ENCODE results near the gene ZC3H18.

The ZC3H18 gene

GRCh38 chr16:88645941-88646340, 75.7 kb downstream of the ZC3H18 start:
- DNase-seq = no peak

- DNase-seq = no peak
Measured at GRCh38 chr16:88646345-88647034, 76.3 kb downstream of the ZC3H18 start.

DNA sequence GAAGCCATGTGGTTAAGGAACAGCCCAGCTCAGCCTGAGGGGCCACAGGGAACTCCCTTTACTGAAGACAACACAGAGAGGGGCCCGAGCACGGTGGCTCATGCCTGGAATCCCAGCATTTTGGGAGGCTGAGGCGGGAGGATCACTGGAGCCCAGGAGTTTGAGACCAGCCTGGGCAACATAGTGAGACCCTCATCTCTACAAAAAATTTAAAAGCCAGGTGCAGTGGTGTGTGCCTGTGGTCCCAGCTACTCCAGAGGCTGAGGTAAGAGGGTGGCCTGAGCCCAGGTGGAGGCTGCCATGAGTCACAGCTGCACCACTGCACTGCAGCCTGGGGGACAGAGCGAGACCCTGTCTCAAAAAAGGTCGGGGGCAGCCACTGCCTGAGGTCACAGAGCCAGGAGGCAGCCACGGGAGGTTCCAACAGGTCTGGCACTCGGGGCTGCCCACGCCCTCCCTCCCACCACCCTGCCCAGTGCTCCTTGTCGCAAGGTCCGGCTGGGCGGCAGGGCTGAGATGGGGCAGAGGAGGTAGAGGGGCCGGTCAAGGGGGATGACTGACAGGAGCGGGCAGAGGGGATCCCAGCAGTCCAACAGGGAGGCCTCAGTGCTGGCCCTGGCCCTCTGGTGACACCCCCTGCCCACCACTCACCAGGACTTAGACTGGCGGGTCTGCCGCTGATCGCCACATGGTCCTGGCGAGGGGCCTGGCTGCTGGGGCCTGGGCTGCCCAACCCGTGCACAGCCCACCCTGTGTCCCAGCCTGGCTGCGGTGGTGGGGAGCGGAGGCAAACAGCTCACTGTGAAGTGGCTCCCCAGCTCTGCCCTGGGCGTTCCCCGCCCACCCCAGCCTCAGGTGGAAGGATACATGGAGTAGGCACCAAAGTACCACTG, 77.2 kb downstream of the ZC3H18 start:
- no peak for DNase-seq

DNA sequence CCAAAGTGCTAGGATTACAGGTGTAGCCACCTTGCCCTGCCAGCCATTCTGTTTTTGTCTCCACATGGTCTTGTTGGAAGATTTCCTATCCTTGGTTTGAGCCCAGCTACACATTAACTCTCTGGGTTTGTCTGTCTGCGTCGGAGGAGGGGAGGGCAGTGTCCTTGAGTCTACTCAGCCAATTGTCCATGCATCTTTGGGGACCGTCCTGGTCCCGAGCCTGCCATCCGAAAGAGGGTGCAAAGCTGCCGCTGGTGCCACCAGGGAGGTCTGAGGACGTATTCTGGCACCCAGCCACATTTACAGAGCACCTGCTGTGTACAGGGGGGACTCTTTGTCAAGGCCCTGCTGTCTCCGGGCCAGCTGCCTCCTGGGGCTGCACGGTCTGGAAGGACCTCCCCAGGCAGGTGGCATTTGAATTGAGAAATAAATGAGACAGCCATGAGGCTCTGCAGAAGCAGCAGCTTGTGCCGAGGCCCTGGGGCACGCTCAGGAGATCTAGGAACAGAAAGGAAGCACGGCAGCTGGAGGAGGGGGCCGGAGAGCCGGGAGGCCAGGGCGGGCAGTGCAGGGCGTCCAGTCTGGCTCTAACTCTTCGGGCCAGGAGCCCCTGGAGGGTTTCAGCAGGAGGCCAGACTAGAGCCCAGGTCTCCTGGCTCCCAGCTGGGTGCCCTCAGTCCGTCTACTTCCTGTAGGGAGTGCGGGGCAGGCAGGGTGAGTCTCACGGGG, 79.2 kb downstream of the ZC3H18 start:
- DNase-seq = peak; percentile 63 to 84

DNA sequence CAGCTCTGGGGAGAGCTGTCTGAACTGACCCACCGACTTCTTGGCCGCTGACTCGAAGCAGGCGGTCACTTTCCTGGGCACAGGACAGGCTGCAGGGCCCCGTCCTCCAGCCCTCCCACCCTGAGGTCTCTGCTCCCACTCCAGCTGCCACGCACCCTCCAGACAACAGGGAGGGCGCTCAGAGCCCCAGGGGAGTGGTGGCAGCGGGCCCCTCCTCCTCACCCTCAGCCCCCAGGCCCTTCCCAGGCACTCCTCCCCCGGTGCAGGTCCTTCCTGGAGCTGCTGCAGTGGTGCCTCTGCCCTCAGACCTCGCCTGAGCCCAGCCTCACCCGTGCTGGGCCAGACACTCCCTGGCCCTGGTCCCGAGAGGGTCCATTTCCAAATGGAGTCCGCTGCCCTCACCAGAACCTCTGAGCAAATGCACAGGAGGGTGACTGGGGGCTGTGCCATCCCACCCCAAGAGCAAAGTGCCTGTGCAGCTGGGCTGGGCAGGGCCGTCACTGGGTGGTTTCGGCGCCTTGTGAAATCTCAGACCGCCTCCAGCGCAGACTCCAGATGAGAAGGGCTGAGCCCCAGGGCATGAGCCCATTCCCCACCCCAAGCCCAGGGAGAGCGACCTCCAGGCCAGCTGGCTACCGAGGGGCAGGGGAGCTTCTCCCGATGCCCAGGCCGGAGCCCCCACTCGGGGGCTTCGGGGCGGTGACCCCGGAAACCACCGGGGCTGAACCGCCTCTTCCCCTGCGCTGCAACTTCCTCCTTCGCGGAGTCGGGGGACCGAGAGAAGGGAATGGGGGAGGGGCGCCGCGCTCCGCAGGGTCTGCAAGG, 79.9 kb downstream of the ZC3H18 start:
- peak in 1 of 2 experiments; percentile 23 for DNase-seq

DNA sequence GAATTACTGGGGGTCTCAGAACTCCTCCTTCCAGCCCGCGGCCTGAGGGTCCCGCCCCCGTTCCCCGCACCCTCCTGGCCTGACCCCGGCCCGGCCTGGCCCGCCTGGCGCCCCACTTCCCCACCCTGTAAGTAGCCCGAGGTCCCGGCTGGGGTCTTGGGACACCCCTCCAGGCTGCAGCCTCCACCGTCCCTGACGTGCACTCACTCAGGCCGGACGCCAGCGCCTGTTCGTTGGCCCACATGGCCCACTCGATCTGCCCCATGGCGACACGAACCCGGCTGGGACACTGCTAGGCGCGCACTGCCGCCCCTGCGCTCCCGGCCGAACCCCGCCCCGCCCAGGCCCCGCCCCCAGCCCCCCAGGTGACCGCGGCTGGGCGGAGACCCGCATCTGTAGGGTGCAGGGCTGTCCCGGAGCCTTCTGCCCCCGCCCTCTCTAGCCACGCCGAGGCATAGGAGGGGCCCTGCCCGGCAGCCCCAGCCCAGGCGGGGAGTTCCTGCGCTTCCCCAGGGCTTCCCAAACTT, 80.6 kb downstream of the ZC3H18 start, which contains the start of gene CYBA:
Gene CYBA (minus strand): TSS at position 305 of the 527 bp plus-strand sequence. CDS start 40 bp downstream, at position 265.
- DNase-seq = peak; percentile 24 to 27

- peak; percentile 48 to 64 for DNase-seq
Measured at GRCh38 chr16:88651276-88651988, 81.2 kb downstream of the ZC3H18 start.

- no peak for DNase-seq
Measured at GRCh38 chr16:88651989-88652761, 82.0 kb downstream of the ZC3H18 start.

- DNase-seq = no peak
Measured at GRCh38 chr16:88652762-88653063, 82.5 kb downstream of the ZC3H18 start.

- DNase-seq = no peak
Measured at GRCh38 chr16:88653101-88653500, 82.9 kb downstream of the ZC3H18 start.

GRCh38 chr16:88653596-88654362, 83.6 kb downstream of the ZC3H18 start:
- DNase-seq = no peak

DNA sequence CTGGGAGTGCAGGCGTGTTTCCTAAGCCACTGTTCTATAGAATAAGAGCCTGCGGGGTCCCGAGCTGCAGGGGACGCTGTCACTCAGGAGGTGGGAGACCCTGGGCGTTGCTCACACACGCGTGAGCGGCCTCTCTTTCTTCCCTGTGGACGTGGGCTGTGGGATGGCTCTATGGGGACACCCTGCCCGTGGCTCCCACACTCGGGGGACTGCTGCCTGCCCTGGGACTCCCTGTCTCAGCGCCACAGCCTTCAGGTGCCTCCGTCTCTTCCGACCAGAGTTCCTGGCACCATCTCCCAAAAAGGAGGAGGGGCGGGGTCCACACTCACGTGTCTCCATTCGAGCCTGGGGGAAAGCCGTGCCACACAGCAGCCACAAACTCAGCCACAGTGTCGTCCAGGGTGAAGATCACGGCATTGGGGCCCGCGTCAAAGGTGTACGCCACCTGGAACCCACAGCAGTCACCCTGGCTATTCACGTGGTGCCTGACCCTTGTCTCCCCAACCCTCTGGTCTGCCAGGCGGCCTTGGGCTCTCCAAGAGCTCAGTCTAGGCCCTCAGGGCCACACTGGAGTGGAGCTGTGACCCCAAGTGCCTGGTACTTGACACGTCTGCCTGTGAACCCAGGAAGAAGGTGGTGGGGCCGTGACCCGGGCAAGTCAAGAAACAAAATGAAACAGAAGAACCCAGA, 84.3 kb downstream of the ZC3H18 start:
- no peak for DNase-seq

DNA sequence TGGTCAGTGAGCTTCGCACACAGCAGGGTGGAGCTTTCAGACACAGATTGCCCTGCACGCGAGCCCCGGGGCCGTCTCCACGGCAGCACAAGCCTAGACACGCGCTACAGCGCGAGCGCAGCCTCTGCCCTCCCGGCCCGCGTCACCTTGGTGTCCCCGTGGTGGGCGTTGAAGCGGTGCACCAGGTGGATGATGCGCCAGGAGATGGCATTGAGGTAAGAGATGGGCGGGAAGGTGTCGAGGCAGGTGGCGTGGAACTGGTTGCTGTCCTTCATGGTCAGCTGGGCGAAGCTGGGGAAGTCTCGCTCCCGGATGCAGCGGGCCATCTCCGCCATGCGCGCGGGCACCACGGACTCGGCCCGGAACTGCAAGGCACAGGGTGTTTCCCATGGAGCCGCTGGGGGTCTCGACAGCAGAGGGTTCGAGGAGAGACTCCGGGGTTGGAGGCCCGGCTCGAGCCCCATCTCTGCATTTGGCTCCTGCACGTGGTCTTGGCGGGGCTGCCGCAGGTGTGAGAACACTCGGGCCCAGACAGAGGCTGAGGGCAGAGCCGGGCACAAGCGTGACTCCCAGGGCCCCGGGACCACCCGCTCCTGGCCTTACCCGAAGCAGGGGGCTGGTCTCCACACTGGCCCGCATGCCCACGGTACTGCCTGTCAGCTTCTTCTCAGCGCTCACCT, 85.0 kb downstream of the ZC3H18 start:
- no peak for DNase-seq

DNA sequence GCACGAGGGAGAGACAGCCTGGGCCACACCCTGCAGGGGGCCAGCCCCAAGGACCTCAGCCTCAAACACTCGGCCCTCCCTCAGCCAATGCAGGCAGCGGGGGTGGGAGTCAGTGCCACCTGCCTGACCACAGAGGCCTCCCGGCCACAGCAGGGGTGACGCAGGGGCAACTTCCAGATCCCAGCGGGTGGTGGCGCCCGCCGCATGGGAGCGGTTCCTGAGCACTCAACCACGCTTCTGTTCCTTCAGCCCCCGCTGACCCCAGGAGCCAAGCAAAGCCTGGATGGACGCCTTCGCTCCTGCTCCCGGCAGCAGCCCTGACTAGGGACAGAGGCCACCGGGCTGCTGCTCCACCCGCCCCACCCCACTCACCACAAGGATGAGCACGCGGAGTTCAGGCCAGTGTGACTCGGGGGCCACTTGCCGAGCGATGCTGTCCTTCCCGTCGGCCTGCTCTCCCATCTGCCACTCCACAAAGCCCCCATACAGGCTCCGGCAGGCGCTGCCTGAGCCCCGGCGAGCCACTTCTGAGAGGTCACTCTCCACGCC, 85.6 kb downstream of the ZC3H18 start:
- no peak for DNase-seq

DNA sequence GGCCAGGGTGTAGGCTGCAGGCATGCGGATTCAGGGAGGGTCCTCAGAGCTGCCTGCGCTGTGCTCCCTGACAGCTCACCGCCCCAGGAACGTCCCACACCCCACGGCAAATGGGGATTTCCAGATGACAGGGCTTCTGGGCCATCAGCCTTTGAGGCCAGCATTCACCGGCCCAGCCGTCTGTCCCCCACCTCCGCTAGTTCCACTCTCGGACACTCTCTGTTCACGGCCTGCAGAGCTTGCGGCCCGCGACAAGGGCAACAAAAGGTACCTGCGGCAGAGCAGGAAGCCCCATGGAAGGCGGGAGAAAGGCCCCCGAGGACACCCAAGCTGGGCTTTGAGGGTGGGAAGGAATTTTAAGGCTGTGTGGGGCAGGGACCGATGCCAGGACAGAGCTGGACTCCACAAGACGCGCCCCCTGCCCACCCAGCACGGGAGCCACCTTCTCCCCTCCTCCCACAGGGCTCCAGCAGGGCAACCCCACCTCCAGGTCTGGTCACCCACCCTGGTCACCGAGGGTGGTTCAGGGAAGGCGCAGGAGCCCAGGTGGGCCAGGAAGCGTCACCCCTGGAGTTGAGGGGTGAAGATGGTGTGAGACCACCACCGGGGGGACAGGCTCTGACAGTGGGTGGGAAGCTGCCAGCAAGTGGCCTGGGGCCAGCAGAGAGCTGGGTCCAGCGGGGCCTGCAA, 86.2 kb downstream of the ZC3H18 start:
- DNase-seq = no peak

DNA sequence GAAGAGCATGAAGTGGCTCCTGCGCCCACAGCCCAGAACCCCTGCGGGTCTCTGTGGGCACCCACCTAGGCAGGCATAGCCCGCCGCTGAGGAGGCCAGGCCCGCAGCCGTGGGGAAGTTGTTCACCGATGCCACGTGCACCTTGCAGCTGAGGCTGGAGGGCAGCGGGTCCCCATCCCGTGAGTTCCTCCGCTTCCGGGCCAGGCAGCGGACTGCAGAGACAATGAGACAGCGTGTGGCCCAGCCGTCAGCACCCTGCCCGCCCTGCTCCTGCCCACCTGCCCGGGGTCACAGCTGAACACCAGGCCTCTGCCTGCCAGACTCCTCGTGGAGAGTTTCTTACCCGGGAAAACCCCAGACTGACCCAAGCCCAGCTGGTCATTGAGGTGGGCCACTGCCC, 87.2 kb downstream of the ZC3H18 start:
- no peak for DNase-seq

- DNase-seq = no peak
Measured at GRCh38 chr16:88658714-88659113, 88.5 kb downstream of the ZC3H18 start.

DNA sequence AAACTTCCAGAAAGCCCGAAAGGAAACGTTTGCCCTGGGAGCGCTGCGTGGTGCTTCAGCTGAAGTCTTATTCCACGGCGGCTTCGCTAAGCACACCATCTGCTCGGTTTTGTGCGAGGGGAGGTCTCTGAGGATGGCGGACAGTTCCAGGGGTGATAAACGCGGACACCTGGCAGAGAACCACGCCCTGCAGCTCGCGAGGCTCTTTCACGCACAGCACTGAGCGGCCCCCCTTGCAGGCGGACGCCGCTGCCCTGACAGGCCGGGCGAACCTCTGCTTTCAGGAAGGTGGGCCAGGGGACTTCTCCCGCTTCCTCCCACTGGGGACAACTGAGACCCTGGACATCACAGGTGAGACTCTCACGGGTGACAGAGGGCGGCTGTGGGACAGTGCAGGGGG, 89.0 kb downstream of the ZC3H18 start:
- DNase-seq = no peak

Data from NCI-H2081 (cell line).